Uterus (tissue), 4 donors: Measurements from ENCODE around the gene MAP3K7CL. TPM values are rescaled to one million over a fixed set of nuclear protein-coding genes. Genes with fewer than 3 reads are reported as not detected.
"Not testable (repeated sequence)": the region's sequence is repeated elsewhere in the genome, so short reads cannot be mapped to it uniquely, and the experiment has no call there.

Experiments
- DNase-seq, 2 donors: peaks; one replicate each; pipeline ENCODE4 v3.0.0-alpha.2; 2019 to 2020
- H3K27ac ChIP-seq, 2 donors: fragments of 200-600 bp; sonication (generic); 1 replicate in 1 of 2; 2 replicates in 1 of 2; pipeline ENCODE4 v1.5.1; 2016 to 2018
- H3K27me3 ChIP-seq, 2 donors: fragments of 200-600 bp; sonication (generic); one replicate each; pipeline ENCODE4 v1.5.1; 2018 to 2019; ENCODE audit warnings: control low read depth in 1 of 2
- H3K36me3 ChIP-seq, 2 donors: fragments of 200-600 bp; sonication (generic); one replicate each; pipeline ENCODE4 v1.5.1; 2019; ENCODE audit warnings: control low read depth in 1 of 2
- H3K4me1 ChIP-seq, 2 donors: fragments of 200-600 bp; sonication (generic); one replicate each; pipeline ENCODE4 v1.5.1; 2018 to 2019; ENCODE audit warnings: control low read depth in 1 of 2
- H3K4me3 ChIP-seq, 2 donors: fragments of 200-600 bp; sonication (generic); 1 replicate in 1 of 2; 2 replicates in 1 of 2; pipeline ENCODE4 v1.5.1; 2018 to 2019; ENCODE audit warnings: mild to moderate bottlenecking in 1 of 2
- H3K9me3 ChIP-seq, 2 donors: fragments of 200-600 bp; sonication (generic); one replicate each; pipeline ENCODE4 v1.5.1; 2019; ENCODE audit warnings: control low read depth in 1 of 2
- POLR2A ChIP-seq, 2 donors: fragments of 450-650 bp; IDR thresholded peaks; one replicate each; pipeline ENCODE4 v1.6.1; 2016; ENCODE audit warnings: antibody characterized with exemption in 2 of 2, mild to moderate bottlenecking in 1 of 2, moderate library complexity in 1 of 2
- intact Hi-C: fragments of 100-400 bp; cut with DNase I; formaldehyde crosslinking; loops from one replicate; pipeline ENCODE4 v1.15.1; 2023; ENCODE audit warnings: low total_unique reads
- total RNA-seq, 4 donors: library from RNA; depleted of rRNA in 3 of 4; stranded (reverse); fragments of >200 nt in 3 of 4; gene quantifications; one replicate each; pipeline versions ENCODE4 v1.1.0 to v1.2.4, GENCODE V29; 2014 to 2023
- TF ChIP-seq, protein P1 (sequence below), 4 experiments: fragments of 200-600 bp in 2 of 4; fragments of 450-650 bp in 2 of 4; sonication (generic) in 2 of 4; IDR thresholded peaks; one replicate each; pipeline ENCODE4 v1.5.1; 2016 to 2019; ENCODE audit warnings: antibody characterized with exemption in 4 of 4, mild to moderate bottlenecking in 2 of 4, moderate library complexity in 1 of 4
- donor health status: DM: yes; HTN: yes; CAD: no.

MAP3K7CL gene
- total RNA-seq, 4 donors from 2014 or later = 2.3 to 7.3 (median 5.5) TPM

DNA sequence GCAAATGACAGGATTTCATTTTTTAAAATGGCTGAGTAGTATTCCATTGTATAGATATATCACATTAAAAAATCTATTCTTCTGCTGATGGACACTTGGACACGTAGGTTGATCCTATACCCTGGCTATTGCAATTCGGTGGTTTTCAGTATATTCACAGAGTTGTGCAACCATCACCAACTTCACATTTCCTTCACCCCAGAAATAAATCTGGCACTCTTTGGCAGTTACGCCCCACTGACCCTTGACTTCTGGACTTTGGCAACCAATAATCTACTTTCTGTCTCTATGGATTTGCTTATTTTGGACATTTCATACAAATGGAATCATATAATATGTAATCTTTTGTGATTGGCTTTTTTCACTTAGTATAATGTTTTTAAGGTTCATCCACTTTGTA is 35.9 kb downstream of the MAP3K7CL start:
- TF ChIP-seq POLR2A (IDR thresholded peaks at IDR 0.05) = no peak
- TF ChIP-seq, protein P1, sequence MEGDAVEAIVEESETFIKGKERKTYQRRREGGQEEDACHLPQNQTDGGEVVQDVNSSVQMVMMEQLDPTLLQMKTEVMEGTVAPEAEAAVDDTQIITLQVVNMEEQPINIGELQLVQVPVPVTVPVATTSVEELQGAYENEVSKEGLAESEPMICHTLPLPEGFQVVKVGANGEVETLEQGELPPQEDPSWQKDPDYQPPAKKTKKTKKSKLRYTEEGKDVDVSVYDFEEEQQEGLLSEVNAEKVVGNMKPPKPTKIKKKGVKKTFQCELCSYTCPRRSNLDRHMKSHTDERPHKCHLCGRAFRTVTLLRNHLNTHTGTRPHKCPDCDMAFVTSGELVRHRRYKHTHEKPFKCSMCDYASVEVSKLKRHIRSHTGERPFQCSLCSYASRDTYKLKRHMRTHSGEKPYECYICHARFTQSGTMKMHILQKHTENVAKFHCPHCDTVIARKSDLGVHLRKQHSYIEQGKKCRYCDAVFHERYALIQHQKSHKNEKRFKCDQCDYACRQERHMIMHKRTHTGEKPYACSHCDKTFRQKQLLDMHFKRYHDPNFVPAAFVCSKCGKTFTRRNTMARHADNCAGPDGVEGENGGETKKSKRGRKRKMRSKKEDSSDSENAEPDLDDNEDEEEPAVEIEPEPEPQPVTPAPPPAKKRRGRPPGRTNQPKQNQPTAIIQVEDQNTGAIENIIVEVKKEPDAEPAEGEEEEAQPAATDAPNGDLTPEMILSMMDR (IDR thresholded peaks at IDR 0.05) = no peak
- no peaks in the 10 kb centered on the region for H3K4me1 ChIP-seq
- no peak overlapping the region for H3K27ac ChIP-seq
- no peak for DNase-seq
- no peaks in the 10 kb centered on the region for H3K36me3 ChIP-seq
- no peaks in the 10 kb centered on the region for H3K9me3 ChIP-seq
- H3K4me3 ChIP-seq = no peak overlapping the region
- H3K27me3 ChIP-seq = no peaks in the 10 kb centered on the region
- intact Hi-C loops = no loop called here

DNA sequence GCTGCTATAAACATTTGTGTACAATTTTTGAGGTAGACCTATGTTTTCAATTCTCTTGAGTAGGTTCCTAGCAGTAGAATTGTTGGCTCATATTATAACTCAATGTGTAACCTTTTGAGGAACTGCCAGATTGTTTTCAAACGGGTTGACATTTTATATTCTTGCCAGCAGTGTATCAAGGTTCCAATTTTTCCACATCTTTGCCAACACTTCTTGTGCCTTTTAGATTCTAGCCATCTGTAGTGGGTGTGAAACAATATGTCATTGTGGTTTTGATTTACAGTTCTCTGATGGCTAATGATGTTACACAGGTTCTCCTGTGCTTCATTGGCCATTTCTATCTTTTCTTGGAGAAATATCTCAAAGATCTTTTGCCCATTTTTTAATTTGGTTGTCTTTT is 36.4 kb downstream of the MAP3K7CL start:
- H3K4me1 ChIP-seq = no peaks in the 10 kb centered on the region
- no peak for DNase-seq
- no peak for TF ChIP-seq POLR2A (IDR thresholded peaks at IDR 0.05)
- TF ChIP-seq, protein P1 (IDR thresholded peaks at IDR 0.05) = no peak
- intact Hi-C loops = no loop called here
- H3K27me3 ChIP-seq = no peaks in the 10 kb centered on the region
- no peaks in the 10 kb centered on the region for H3K9me3 ChIP-seq
- H3K36me3 ChIP-seq = no peaks in the 10 kb centered on the region
- H3K27ac ChIP-seq = no peak overlapping the region
- H3K4me3 ChIP-seq = no peak overlapping the region

DNA sequence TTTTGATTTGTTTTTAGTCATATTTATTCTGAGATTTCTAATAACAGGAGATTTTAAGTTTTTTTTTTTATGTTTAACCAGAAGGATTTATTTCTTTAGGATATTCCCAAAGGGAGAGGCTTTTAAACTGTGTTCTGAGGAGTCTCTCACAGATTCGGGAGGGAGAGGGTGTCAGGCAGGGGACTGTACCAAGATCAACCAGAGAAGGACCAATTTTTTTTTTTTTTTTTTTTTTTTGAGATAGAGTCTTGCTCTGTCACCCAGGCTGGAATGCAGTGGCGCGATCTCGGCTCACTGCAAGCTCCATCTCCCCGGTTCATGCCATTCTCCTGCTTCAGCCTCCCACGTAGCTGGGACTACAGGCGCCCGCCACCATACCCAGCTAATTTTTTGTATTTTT is 37.0 kb downstream of the MAP3K7CL start:
- H3K27me3 ChIP-seq, H3K36me3 ChIP-seq, H3K4me1 ChIP-seq, H3K9me3 ChIP-seq, H3K4me3 ChIP-seq, H3K27ac ChIP-seq, DNase-seq, intact Hi-C loops: not testable (repeated sequence)

DNA sequence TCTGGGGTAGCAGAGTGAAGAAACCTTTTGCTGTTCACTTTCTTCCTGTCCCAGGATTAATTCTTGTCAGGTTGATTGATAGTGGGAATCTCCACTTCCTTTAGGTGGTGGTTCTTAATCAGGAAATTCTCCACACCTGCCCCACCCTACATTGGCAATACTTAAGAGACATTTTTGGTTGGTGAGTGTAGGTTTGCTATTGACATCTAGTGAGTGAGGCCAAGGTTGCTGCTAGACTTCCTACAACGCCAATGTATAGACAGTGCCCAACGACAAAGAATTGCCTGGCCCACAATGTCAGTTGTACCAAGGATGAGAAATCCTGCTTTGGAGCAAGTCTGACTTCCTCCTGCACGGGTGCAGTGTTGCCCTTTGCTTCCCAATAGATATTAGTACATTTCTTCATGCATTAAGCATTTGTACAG is 38.5 kb downstream of the MAP3K7CL start:
- TF ChIP-seq, protein P1 (IDR thresholded peaks at IDR 0.05) = no peak
- no peak for TF ChIP-seq POLR2A (IDR thresholded peaks at IDR 0.05)
- H3K4me1 ChIP-seq = no peaks in the 10 kb centered on the region
- no peak overlapping the region for H3K4me3 ChIP-seq
- H3K27ac ChIP-seq = no peak overlapping the region
- no peaks in the 10 kb centered on the region for H3K9me3 ChIP-seq
- H3K36me3 ChIP-seq = no peaks in the 10 kb centered on the region
- DNase-seq = no peak
- intact Hi-C loops = no loop called here
- H3K27me3 ChIP-seq = no peaks in the 10 kb centered on the region

DNA sequence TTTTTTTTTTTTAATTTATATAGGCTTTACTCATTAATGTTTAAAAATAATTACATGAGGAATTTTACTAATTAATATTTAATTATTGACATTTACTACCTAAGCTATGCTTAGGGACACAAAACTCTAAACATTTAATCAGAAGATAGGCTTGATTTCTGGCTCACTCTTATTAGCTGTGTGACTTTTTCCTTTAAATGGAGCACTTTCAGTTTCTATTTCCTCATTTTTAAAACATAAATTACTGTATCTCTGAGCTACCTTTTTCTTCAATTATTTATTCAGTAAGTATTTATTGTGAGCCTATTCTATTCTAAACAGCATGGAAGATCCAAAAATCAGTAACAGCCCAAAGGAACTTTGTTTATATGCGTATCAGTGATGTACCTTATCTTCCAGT is 40.5 kb downstream of the MAP3K7CL start:
- no peak overlapping the region for H3K4me3 ChIP-seq
- intact Hi-C loops = no loop called here
- TF ChIP-seq POLR2A (IDR thresholded peaks at IDR 0.05) = no peak
- TF ChIP-seq, protein P1 (IDR thresholded peaks at IDR 0.05) = no peak

DNA sequence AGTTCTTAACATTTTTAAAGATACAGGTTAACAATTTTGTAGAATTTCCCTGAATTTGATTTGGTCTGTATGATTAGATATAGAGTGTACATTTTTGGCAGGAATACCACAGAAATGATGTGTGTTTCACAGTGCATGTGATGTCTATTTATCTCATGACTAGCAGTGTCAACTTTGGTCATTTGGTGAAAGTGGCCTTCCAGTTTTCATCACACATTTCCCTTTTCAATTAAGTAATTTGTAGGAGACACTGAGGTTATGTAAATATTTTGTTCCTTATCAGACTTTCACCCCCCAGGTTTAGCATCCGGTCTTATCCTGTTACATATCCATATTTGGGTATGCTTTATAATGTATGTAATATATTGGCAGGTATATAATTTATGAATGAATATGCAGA is 41.8 kb downstream of the MAP3K7CL start:
- Histone ChIP-seq H3K9me3 (no peaks in the 10 kb centered on the region), H3K27me3 (no peaks in the 10 kb centered on the region), H3K4me1 (no peaks in the 10 kb centered on the region), H3K4me3 (no peak overlapping the region), H3K27ac (no peak overlapping the region), H3K36me3 (no peaks in the 10 kb centered on the region)
- intact Hi-C loops = no loop called here
- DNase-seq = no peak
- TF ChIP-seq POLR2A (IDR thresholded peaks at IDR 0.05) = no peak
- TF ChIP-seq, protein P1 (IDR thresholded peaks at IDR 0.05) = no peak

More for the DNA sequence above, 40.5 kb downstream of the MAP3K7CL start:
- no peaks in the 10 kb centered on the region for H3K9me3 ChIP-seq
- no peaks in the 10 kb centered on the region for H3K4me1 ChIP-seq
- H3K27ac ChIP-seq = no peak overlapping the region
- no peaks in the 10 kb centered on the region for H3K36me3 ChIP-seq
- no peaks in the 10 kb centered on the region for H3K27me3 ChIP-seq
- no peak for DNase-seq
